Stimulated activated CD8-positive, alpha-beta memory T cell treated with anti-CD3 and anti-CD28 coated beads, Interleukin-7, amount 100 ng/mL, for 4 hours (primary cell): ENCODE measurements around the gene SCG5.
A peak's percentile ranks its signal among the peaks of the same experiment; 100 is the strongest.
"Not testable (repeated sequence)": the region's sequence is repeated elsewhere in the genome, so short reads cannot be mapped to it uniquely, and the experiment has no call there.

Experiments used
- DNase-seq, 2 donors: peaks; one replicate each; pipeline ENCODE4 v3.0.0-alpha.2; 2020; ENCODE audit warnings: low read depth in 2 of 2

The SCG5 gene

GRCh38 chr15:32641517-32642059 is at the start of gene SCG5:
TSS of gene SCG5 (plus strand) at chr15:32641710. CDS start at chr15:32643593, 1,883 bp downstream.
- DNase-seq = no peak

DNA sequence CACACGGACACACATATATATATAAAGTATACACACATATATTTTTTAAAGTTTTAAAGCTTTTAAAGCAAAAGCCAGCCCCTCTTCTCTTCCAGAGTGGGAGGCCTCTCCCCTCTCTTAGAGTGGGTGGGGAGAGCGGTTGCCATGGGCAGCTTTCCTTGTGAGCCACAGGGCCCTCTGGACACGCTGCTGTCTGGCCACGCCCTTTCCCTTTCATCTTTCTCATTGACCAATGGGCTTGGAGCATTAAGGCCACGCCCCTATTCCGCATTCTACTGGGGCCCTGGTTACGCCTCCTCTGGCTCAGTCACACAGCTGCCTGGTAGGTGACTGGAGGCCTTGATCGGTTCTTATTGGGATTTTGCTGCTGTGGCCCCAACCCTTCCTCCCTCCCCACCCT is 48.4 kb upstream of the SCG5 start, which contains the start of gene GOLGA8N:
Gene GOLGA8N, plus strand, starts transcription at position 306 of the 400 bp plus-strand sequence.
- not testable (repeated sequence) for DNase-seq

DNA sequence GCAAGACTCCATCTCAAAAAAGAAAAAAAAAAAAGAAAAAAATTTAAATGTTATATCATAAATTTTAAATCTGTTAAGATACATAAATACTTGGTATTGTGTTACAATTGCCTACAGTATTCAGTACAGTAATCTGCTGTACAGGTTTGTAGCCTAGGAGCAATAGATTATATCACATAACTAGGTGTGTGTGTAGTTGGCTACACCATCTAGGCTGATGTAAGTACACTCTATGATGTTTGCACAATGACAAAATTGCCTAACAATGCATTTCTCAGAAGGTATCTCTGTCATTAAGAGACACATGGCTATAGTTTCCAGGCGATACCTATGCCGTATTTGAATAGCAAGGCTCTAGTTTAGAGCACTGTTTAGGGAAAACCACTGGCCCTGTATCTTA is 32.0 kb upstream of the SCG5 start:
- DNase-seq = not testable (repeated sequence)

DNA sequence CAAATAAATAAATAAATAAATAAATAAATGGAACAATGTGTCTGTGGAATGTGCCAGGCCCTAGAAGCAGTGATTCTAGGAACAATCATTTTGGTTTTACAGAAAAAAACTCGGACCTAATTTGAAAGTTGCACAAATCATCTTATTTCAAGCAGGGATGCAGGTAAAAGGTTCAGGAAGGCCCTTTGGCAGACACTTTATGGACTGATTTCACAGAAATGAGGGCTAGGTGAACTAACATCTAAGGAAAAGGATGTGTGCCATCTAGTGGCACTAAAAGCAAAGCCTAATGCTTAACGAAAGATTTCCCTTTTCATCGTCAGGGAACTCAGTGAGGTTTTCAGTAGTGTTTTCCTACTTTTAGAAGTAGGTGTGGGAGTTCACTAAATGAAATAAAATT is 30.8 kb upstream of the SCG5 start:
- DNase-seq = not testable (repeated sequence)

DNA sequence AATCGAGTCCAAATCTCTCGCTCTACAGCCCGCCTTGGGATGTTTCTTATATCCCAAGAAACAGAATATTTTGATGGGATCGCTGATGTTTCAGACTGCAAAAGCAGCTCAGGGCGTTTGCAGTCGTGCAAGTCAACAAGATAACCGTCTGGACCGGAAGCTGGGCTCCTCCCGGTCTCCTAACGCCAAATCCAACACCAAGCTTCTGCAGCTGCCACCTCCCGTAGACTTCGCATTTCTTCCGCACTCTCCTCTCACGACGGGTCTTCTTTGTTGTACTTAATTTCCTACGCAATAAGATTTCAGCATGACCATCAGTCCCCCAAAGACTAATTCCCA is 26.8 kb upstream of the SCG5 start:
- DNase-seq = not testable (repeated sequence)

GRCh38 chr15:32615051-32615870 is 26.2 kb upstream of the SCG5 start, which contains the start of gene ARHGAP11A:
TSS of gene ARHGAP11A (plus strand) at chr15:32615504. CDS start at chr15:32616212, 708 bp downstream.
- peak; percentile 69 to 74 for DNase-seq

DNA sequence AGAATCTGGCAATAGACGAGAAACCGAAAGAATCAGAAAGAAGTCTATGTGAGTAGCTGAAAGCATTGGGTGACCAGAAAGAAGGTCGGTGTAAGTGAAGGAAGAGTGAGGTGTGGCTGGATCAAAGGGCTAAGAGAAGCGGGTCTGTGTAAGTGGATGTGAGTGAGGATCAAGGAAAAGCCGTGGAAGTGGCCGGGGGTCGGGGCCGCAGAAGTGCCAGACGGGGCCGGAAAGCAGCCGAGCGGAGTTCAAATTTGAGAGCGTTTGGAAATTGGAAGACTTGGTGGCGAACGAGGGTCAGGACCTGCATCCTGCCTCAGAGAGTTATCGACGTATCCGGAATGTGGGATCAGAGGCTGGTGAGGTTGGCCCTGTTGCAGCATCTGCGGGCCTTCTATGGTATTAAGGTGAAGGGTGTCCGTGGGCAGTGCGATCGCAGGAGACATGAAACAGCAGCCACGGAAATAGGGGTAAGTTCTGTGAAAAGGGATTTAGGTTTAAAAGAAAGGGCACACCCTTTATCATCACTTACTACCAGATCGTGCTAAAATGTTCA is 25.6 kb upstream of the SCG5 start:
- DNase-seq = not testable (repeated sequence)

- no peak for DNase-seq
Measured at GRCh38 chr15:32636410-32636809, 5.1 kb upstream of the SCG5 start.

- no peak for DNase-seq
Measured at GRCh38 chr15:32636908-32637567, 4.5 kb upstream of the SCG5 start.

DNA sequence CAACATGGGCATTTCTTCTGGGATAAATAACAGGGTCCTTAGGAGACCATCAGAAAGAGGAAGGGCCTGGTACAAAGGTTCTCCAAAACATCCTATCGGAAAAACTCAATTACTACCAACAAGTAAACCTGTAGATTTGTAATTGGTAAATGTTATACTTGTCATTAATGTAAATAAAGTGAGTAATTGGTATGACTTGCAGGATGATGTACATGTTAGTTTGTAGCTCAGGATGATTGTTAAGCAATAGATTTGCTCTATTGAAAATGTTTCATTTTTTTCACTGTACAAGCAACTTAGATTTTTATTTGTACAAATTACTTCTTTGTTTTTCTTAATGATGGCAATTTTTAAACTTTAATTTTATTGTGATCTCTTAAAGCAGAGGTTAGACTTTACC is 3.8 kb upstream of the SCG5 start:
- no peak for DNase-seq

- DNase-seq = no peak
Measured at GRCh38 chr15:32642667-32643435, 1.3 kb downstream of the SCG5 start.

- no peak for DNase-seq
Measured at GRCh38 chr15:32643907-32644445, 2.5 kb downstream of the SCG5 start.

GRCh38 chr15:32646291-32646690 is 4.8 kb downstream of the SCG5 start:
- DNase-seq = no peak

DNA sequence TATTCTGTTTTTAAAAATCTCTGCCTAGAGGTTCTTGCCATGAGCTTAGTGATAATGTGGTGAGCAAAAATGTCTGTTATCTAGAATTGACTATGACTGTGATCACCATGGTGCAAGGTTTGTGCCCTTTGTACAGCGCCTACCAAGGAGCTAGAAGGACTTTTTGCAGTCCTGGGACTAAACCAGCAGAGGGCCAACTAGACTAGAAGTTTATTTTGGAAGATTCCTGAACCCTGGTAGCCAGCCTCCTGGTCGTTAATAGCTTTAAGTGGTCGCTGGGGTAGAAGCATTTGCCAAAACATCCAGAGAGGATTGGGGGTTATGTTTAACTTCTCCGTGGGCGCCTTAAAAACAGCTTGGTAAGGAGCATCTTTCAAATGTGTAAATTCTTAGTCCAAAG is 7.8 kb downstream of the SCG5 start:
- no peak for DNase-seq

DNA sequence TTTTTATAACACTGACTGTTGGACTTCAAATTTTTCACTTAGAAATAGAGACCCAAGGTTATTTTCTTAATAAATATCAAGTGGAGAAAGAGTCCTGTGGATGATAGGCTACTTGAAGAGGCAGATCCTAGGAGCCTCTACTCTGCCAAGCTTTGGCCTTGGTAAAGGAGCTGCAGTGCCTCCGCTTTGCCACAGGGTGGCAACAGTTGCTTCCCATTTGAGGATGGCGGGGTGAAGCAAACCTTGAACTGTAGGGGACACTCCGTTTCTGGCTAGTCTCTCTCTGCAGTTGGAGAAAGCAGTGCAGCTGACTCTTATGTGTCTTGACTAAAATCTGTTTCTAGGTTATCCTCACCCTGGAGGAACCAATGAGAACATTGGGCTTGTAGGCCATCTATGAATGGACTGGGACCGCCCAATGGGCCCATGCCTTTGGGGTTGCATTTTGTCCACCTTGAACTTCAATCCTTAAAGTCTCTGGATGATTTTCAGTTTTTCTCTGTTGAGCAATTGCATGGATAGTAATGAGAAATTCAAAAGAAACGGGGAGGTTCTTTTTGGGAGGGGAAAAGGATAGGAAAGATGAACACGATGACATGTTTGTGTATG is 9.8 kb downstream of the SCG5 start:
- peak in 1 of 2 donors; percentile 7 for DNase-seq

DNA sequence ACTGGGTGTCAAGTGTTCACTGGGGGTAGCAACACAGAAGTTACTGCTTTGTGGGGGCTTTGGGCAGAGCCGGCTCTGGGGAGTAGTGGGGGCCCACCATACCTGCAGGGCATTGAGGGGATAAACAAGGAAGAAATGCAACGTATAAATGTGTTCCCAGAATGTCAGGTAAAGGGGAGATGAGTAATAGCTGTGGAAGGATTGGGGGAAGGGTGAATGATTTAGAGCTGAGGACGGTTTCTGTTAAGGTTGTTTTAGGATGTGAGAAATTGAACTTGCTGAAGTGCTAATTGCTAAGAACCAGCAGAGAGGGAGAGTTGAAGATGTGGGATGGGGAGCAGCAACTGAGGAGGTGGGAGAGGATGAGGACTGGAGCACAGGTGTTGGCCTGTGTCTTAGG is 10.7 kb downstream of the SCG5 start:
- no peak for DNase-seq

GRCh38 chr15:32656091-32656490 is 14.6 kb downstream of the SCG5 start:
- DNase-seq = no peak

DNA sequence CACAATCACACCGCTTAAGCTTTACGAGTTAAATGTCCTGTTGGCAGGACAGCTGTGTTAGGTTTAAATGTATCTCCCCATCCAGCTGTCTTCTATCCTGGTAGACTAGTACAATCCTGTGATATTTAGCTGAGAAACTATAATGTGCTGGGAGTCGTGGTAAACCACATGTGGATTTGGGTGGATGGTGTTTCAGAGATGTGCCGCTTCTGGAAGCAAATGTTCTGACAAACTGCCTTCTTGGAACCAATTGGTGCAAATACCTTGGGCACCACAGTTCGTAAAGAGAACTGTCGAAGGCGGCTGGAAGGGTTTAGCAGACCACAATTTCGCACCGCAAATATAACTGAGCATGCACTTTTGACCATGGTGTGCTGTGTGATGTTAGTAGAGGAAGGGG is 15.0 kb downstream of the SCG5 start:
- DNase-seq = no peak

- no peak for DNase-seq
Measured at GRCh38 chr15:32657198-32657883, 15.8 kb downstream of the SCG5 start.

GRCh38 chr15:32657941-32658340 is 16.4 kb downstream of the SCG5 start:
- DNase-seq = no peak
